Measurements from ENCODE around the gene SNW1.

- TF ChIP-seq, protein P1, sequence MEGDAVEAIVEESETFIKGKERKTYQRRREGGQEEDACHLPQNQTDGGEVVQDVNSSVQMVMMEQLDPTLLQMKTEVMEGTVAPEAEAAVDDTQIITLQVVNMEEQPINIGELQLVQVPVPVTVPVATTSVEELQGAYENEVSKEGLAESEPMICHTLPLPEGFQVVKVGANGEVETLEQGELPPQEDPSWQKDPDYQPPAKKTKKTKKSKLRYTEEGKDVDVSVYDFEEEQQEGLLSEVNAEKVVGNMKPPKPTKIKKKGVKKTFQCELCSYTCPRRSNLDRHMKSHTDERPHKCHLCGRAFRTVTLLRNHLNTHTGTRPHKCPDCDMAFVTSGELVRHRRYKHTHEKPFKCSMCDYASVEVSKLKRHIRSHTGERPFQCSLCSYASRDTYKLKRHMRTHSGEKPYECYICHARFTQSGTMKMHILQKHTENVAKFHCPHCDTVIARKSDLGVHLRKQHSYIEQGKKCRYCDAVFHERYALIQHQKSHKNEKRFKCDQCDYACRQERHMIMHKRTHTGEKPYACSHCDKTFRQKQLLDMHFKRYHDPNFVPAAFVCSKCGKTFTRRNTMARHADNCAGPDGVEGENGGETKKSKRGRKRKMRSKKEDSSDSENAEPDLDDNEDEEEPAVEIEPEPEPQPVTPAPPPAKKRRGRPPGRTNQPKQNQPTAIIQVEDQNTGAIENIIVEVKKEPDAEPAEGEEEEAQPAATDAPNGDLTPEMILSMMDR (IDR thresholded peaks at IDR 0.05) = no peak
- no peak for TF ChIP-seq POLR2A (IDR thresholded peaks at IDR 0.05)
These were observed 51.5 kb downstream of the SNW1 start for GRCh38 chr14:77709412-77709811.

Data from lower leg skin (tissue), 3 donors.